ENCODE measurements around the gene STK24.

DNA sequence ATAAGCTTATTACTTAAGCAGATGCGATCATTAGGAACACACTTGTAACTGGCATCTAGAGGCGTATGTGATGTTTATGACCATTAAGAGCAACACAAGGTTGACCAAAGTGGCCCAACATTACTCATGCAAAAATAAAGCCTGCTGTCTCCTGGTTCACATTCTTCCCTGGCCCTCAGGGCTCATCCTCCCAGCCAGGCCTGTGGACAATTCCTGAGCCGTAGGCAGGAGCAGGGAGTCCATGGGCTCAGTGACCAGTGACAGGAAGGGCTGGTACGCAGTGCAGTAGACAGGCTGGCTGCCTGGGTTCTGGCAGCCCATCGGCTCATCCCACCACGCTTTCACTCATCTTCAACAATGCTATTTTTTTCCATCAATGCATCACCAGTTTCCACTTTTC, 106.0 kb downstream of the STK24 start:
- TF ChIP-seq POLR2A (IDR thresholded peaks at IDR 0.05) (no peak), CTCF (IDR thresholded peaks at IDR 0.05) (no peak)
